GM12801 (cell line): Measurements from ENCODE around the gene ZNF503.

Experiments
- TF ChIP-seq, protein P1 (sequence below): IDR thresholded peaks from one replicate; pipeline ENCODE4 v1.5.1; 2011; ENCODE audit warnings: control low read depth; ENCODE audit not compliant: insufficient read length; ENCODE audit errors: extremely low read depth

The ZNF503 gene

GRCh38 chr10:75431180-75432111, 29.9 kb upstream of the ZNF503 start, which contains the start of gene LRMDA:
LRMDA (plus strand) TSS chr10:75431624.
- TF ChIP-seq, protein P1, sequence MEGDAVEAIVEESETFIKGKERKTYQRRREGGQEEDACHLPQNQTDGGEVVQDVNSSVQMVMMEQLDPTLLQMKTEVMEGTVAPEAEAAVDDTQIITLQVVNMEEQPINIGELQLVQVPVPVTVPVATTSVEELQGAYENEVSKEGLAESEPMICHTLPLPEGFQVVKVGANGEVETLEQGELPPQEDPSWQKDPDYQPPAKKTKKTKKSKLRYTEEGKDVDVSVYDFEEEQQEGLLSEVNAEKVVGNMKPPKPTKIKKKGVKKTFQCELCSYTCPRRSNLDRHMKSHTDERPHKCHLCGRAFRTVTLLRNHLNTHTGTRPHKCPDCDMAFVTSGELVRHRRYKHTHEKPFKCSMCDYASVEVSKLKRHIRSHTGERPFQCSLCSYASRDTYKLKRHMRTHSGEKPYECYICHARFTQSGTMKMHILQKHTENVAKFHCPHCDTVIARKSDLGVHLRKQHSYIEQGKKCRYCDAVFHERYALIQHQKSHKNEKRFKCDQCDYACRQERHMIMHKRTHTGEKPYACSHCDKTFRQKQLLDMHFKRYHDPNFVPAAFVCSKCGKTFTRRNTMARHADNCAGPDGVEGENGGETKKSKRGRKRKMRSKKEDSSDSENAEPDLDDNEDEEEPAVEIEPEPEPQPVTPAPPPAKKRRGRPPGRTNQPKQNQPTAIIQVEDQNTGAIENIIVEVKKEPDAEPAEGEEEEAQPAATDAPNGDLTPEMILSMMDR, result no peak

- TF ChIP-seq, protein P1, result no peak
Observed at GRCh38 chr10:75430000-75430763, 28.6 kb upstream of the ZNF503 start.

GRCh38 chr10:75429159-75429827, 27.7 kb upstream of the ZNF503 start:
- TF ChIP-seq, protein P1, result no peak

- TF ChIP-seq, protein P1, result no peak
Observed at GRCh38 chr10:75428434-75429158, 27.0 kb upstream of the ZNF503 start.

DNA sequence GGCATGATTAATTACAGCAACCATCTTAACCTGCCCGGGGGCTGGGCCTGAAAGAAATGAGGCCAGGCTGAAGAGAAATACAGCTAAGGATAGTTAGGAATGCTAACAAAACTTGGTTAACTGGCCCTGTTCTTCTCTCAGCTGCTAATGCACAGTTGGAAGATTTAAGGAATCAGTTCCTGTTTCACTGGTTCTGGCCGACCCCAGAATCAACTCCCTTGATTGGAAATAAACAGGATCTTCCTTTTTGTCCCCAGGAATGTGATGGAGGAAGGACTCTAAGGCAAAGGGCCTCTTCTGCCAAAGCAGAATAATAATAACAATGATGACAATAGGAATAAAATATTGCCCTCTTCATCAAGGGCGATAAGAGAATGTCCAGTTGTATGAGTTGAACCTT, 26.4 kb upstream of the ZNF503 start:
- TF ChIP-seq, protein P1, result no peak

- TF ChIP-seq, protein P1, result no peak
Observed at GRCh38 chr10:75426880-75427279, 25.3 kb upstream of the ZNF503 start.
